GM19043 (cell line): ENCODE measurements around the gene GATD1.

Source experiments
- ATAC-seq: cut with Tn5 transposase; IDR thresholded peaks from one replicate; pipeline ENCODE4 v1.9.1; 2021; ENCODE audit warnings: low read depth; ENCODE audit not compliant: unreplicated experiment

Gene GATD1

DNA sequence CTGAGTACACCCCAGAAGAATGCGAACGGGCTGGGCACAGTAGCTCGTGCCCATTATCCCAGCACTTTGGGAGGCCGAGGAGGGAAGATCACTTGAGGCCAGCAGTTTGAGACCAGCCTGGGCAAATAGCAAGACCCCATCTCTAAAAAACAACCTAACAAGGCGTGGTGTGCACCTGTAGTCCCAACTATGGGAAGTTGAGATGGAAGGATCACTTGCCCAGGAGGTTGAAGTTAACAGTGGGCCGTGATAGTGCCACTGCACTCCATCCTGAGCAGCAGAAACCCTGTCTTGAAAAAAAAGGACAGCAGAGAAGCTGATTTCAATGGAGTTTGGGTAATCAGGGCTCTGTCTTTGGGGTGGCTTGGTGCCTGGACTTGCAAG is 35.8 kb upstream of the GATD1 start:
- ATAC-seq, result no peak

DNA sequence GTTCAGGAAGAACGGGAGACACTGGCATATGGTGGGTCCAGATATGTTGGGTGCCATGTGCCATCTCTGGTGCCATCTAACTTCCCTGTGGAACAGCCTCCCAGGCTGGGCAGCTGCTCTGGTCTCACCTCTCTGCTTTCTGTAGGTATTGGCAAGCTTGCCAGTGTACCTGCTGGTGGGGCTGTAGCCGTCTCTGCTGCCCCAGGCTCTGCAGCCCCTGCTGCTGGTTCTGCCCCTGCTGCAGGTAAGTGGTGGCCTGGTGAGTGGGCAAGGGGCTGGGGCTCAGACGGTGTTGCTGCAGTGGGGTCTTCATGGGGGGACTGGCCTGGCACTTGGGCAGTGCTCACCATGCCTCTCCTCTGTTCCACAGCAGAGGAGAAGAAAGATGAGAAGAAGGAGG is 35.1 kb upstream of the GATD1 start:
- no peak for ATAC-seq

DNA sequence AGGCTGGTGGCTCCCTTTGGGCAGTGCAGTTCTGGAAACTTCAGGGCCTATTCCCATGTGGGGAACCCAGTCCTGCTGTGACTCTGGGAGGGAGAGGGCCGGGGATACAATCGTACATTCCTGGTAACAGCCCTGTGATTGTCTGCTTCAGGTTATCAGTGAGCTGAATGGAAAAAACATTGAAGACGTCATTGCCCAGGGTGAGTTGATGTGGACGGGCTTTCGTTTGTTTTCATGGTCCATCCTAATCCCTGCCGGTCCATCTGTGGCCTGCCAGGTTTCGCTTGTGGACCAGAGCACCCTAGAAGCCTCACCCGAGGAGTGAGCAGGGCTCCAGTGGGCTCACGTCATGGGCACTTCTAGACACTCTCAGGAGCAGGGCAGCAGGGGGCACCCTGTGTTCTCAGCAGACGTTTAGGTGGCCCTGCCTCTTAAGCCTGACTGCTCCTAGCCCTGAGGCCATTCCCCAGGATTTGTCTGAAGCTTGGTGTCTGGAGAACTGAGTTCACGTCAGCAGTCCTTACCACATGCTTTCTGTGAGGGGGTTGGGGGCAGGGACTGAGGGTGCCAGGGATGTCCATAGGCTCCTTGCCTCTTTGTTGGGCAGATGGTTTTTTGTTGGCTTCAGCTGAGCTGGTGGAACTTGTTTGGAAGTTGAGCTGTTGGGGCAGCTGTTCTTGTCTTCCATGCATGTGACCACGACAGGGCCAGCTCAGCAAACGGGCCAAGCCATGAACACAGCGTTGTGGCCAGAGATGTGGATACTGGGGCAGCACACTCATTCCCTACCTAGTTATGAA is 34.4 kb upstream of the GATD1 start:
- no peak for ATAC-seq

DNA sequence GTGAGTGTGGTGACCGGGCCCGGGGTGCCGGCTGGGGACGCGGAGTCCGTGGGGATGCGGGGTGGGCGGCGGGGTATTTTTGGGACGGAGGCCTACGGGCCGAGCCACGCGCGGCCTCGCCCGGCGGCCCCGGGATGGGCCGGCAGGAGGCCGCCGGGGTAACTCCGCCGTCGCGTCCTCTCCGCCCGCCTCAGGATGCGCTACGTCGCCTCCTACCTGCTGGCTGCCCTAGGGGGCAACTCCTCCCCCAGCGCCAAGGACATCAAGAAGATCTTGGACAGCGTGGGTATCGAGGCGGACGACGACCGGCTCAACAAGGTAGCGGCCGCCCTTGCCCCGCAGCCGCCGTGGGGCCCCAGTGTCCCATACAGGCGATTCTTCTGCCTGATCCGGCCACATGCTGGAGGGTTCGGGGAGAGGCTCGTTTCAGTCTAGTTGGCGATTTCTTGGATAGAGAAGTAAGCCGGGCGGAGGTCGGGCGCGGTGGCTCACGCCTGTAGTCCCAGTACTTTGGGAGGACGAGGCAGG is 32.8 kb upstream of the GATD1 start:
- no peak for ATAC-seq

DNA sequence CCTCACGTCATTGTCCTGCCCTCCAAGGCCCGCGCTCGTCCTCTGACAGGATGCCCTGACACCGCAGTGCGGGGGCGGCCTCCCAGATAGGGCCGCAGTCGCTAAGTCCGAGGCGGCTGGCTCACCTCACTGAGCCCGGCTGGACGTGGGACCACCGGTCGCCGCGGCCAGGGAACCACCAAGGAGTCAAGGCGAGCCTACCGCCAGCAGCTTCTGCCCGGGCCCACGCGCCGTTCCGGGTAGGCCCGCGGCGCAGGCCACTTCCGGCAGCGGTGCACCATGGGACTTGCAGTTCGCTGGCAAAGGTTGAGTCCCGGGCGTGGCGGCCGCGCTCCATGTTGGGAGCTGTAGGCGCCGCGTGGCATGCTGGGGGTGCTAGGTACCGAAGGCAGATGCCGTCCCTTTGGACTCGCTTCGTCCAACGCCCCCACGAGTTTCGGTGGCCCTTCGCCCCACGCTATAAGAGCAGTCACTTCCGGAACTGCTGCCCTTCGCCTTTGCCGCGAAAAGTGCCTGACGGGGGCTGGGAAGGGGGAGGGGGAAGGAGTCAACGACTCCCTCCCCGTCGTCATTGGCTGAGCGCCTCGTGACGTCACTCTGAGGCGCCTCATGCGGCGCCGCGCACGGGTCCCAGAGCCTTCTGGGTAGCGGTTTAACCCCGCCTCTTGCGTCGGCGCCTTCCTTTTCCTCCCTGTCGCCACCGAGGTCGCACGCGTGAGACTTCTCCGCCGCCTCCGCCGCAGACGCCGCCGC is 32.2 kb upstream of the GATD1 start, which contains the start of gene RPLP2:
Gene RPLP2 (plus strand): TSS at position 681 of the 753 bp plus-strand sequence. CDS start 268 bp downstream, outside the sequence.
- peak; percentile 65 for ATAC-seq

DNA sequence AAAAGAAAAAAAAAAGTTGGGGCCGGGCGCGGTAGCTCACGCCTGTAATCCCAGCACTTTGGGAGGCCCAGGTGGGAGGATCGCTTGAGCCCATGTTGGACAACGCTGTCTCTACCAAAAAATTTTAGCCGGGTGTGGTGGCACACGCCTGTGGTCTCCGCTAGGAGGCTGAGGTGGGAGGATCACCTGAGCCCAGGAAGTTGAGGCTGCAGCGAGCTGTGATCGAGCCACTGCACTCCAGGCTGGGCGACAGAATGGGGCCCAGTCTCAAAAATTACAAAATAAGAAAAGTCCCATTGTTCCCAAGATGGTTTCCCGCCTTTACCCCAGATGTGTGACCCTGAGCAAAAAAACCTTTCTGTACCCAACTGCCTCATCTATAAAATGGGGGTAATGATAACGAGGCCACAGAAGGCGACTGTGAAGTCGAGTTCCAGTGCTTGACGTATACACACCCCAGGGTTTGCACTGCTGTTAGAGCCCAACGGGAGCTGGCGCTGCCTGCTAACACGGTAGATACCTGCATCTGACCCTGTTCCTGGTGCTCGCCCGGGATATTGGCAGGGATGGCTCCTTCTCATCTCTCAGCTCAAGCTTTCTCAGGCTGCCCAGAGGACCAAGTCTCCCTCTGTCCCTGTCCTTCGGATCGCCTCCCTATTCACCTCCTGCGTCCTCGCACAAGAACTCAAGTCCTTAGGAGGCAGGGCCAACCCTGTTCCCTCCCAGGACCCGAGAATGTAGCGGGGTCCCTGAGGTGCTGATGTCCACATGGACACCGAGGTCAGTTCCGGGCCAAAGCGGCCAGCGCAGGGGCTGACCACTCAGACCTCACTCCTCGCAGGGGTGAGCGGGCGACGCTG is 31.4 kb upstream of the GATD1 start:
- ATAC-seq, result no peak

DNA sequence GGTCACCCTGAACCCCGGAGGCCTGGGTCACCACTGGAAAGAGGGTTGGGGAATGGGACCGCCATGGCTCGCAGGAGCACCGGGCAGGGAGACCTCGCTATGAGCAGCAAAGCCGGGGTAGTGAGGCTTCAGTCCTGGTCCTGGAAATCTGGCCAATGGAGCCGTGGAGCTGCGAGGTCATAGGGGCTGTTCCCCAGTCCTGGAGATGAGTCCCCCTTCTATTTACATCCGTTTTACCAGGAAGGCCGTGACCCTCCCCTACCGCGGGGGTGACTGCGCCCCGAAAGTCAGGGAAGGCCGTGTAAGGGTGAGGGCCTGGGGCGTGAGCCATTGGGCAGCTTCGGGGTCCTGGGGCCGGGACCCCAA is 27.3 kb upstream of the GATD1 start:
- no peak for ATAC-seq

DNA sequence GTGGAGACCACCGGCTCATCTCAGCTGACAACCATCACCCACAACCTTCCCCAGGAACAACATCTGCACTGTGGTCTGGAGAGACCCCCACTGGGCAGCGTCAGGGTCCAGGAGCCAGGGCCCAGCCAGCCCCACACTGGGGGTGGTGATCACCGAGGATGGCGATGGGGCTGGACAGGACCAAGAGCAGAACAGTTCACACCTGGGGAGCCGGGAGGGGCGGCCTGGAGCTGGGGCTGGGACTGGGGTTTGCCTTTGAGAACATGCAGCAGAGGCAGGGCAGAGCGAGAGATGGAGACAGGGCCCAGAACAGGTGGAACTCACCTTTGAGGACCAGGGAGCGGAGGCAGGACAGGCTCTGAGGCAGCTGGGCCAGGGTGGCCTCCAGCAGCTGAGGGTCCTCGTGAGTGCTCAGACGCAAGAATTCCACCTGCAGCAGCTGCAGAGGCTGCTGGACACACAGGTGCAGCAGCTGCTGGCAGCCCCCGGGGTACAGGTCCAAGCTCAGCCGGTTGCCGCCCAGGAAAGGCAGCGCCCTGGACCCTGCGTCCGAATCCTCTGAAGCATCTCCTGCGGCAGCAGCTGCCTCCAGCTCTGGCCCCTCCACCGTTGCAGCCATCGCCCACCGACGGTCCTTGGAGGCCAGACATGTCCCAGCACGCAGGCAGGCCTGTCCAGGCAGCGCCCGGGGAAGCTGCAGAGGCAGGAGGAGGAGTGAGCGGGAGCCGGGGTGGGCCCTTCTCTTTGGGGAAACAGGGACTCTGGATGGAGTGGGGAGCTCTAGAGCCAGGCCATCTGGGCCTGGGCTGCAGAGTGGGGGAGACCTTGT is 26.7 kb upstream of the GATD1 start:
- ATAC-seq, result no peak

DNA sequence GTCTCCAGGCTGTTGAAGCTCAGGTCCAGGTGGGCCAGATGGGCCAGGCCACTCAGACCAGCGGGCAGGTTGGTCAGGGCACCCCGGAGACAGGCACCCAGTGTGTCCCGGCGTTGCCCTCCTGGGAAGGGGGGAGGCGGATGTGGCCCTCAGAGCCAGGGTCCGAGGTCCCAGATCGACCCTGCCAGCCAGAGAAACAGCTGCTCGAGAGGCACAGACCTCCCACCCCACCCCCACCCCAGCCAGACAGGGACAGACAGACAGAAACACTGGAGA is 26.1 kb upstream of the GATD1 start:
- ATAC-seq, result no peak

DNA sequence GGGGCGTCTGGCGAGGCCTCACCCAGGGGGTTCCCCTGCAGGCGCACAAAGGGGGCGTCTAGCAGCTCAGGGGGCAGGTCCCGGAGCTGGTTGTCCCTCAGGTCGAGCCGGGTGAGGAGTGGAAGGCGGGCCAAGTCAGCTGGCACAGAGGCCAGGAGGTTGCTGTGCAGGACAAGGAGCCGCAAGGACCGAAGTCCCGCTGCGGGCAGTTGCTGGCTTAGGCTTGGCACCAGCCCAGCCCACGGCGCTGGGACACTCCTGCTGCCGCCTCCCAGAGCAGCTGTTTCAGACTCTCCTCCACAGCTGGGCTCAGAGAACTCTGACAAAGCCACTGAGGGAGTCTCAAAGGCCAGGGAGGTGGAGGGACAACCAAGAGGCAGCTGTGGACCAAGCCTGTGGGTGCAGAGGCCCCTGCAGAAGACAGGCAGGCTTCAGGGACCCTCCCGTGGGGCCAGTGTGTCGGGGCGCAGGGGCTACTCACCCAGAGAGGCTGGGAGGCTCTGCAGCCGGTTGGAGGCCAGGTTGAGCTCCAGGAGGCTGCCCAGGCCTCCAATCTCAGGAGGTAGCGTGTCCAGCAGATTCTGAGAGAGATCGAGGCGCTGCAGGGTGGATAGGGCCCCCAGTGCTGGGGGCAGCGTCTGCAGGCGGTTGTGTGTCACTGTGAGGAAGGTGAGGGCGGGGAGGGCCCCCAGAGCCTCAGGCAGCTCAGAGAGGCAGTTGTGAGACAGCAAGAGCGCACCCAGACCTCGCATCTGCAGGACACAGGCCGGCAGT is 25.6 kb upstream of the GATD1 start:
- ATAC-seq, result no peak

DNA sequence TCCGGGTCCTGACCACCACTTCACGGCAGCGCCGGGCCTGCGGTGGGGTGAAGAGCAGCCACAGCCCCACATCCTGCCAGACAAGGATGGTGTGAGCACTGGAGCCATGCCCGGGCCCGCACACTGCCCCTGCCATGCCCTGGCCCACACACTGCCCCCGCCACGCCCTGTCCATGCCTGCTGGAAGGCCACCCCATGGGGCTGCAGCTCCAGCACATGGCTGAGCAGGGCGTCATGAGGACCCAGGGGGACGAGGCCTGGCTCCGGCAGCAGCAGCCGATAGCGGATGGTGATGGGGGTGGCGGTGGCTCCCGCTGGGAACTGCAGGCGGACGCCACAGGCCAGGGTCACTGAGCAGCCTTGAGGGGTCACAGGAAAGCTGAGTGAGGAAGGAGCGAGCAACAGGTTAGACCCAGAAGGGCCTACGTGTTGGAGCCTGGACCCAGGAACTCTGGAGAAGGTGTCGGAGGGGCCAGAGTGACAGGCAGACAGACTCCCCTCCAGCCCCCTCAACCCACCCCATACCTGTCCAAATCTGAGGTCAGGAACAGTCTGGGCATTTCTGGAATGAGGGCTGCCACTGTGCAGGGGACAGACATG is 24.8 kb upstream of the GATD1 start:
- ATAC-seq, result no peak

DNA sequence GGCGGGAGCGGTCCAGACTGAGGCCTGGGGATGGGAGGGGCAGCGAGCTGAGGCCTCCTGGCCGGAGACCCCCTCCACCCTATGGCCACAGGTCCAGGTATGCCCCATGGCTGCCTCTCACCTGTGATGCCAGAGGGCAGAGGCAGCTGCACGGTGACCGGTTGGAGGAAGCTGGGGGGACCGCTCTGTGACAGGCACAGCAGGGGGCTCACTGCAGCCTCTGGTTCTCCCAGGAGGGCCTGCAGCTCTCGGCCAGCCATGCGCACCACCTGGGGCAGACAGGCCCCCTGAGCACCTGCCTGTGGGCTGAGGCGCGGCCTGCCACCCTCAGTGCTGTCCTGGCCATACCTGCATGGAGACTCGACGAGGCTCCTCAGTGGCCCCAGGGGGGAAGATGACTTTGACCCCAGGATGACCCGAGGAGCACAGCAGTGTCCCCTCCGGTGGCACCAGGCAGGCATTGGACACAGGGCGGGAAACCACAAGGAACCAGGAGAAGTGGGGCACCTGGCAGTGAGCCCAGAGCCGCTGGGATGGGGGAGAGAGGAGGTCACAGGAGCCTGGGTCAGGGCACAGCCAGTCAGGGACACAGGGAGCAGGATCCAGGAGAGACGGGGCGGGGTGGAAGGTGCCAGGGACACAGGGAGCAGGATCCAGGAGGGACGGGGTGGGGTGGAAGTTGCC is 24.0 kb upstream of the GATD1 start:
- ATAC-seq, result no peak

DNA sequence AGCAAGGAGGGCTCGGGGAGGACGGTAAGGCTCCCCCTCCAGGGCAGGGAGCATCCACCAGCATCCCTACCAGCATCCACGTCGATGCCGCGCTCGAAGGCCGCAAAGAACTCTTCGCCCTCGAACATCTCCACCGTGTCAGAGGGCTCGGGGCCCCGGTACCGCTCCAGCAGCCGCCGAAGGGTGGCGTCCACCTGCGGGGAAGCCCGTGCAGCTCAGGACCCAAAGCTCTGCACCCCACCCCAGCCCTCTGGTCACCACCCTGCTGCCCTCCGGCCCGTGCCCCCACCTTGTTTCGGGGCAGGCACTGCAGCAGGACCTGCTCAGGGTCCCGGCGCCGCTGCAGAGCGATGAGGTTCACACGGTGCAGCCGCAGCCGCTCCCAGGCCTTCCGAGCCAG is 23.2 kb upstream of the GATD1 start:
- no peak for ATAC-seq

DNA sequence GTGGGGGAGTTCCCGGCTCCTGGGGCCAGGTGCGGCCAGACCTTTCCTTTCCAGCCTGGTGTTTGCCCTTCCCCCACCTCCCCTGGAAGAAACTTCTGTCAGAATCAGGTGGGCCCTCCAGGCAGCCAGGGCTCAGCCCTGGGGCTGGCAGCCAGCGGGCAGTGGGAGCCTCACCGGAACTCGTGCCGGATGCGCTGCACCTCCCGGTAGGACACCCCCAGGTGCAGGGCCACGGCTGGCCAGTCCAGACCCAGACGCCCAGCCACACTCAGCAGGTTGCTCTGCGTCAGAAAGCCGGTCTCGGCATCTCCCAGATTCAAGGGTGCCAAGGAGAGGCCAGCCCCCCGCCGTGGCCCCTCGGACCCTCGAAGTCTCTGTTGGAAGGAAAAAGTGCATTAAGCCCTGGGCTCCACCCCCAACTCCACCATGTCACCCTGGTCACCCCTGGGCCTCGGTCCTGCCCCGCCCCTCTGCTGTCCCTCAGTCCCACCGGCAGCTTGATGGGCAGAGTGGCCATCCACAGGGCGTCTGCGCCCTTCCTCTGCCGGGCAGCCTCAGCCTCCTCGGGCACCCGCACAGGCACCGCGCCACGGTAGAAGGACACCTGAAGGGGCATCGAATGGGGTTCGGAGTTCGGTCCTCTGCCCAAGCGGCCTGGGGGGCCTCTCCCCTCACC is 22.5 kb upstream of the GATD1 start:
- no peak for ATAC-seq

DNA sequence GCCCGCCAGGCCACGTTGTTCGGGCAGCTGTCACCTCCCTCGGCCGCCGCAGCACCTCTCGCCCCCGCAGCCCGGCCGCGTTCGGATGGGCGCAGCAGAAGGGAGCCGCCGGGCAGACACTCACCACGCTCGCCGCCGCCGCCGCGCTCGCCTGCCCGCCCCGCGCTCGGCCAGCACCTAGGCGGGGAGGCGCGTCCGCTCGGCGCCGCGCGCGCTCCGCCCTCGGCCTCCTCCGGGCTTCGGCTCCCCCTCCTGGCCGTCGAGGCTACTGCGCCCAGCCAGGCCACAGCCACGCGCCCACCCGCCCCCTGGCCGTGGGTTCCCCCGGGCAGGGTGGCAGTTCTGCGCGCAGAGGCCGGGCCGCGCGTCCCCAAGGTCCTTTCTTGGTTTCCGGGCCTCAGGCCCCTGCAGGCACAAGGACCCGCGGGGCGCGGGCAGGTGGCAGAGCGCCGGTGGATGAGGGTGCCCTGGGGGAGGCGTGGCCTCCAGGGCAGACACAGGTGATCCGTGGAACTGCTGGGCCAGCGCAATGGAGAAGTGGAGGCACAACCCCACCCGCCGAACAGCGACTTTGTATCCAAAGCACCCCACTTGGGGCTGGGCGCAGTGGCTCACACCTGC is 20.9 kb upstream of the GATD1 start, which contains the start of gene SLC25A22:
Gene SLC25A22 (minus strand): TSS at position 189 of the 621 bp plus-strand sequence. CDS start 3,275 bp downstream, outside the sequence.
- ATAC-seq, result peak; percentile 65

DNA sequence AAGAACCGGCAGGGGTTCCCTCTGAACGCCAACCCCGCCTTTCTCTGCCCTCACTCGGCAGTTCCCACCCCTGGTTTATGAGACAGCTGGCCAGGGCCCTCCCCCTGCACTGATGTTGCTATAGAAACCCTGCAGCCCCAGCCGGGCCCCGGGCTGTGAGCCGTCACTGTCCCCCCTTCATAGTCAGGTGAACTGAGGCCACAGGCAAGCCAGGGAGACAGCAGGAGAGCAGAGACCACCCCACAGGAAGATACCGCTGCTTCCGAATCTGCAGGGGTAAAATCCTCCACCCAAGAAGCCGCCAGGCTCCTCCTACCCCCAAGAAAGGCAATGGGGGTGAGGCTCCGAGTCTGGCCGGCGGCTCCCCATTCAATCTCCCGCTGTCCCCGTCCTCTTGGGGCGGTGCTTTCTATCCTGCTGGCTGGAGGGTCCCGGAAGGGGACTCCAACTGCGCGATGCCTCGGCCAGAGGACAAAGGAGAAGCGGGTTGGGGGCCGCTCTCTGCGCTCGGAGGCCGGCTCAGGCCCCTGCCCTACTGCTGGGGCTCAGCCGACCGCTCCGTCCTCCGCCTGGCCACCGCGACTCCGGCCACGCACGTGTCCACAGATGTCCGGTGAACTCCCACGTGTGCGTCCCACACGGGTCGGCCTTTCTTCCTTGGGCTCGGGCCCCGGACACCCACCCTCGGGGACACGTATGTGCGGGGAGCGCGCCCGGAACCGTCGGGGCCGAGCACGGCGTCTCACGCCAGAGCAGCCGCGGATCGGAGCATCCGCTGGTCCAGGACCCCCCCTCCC is 20.2 kb upstream of the GATD1 start:
- ATAC-seq, result peak; percentile 43
